Sigmoid colon (tissue), 7 donors: Measurements from ENCODE around the gene S100A14. TPM values are rescaled to one million over a fixed set of nuclear protein-coding genes. Genes with fewer than 3 reads are reported as not detected.
A peak's percentile ranks its signal among the peaks of the same experiment; 100 is the strongest.

Experiments
- DNase-seq: peaks from one replicate; pipeline ENCODE4 v3.0.0-alpha.2; 2019
- H3K27ac ChIP-seq, 4 donors: fragments of 200-600 bp; sonication (generic); one replicate each; pipeline ENCODE4 v1.5.1; 2016 to 2019; ENCODE audit warnings: mild to moderate bottlenecking in 1 of 4
- H3K27me3 ChIP-seq, 3 donors: fragments of 200-600 bp; sonication (generic); one replicate each; pipeline ENCODE4 v1.5.1; 2019; ENCODE audit warnings: mild to moderate bottlenecking in 1 of 3
- H3K36me3 ChIP-seq, 4 donors: fragments of 200-600 bp; sonication (generic); one replicate each; pipeline ENCODE4 v1.5.1; 2016 to 2019
- H3K4me1 ChIP-seq, 4 donors: fragments of 200-600 bp; sonication (generic); one replicate each; pipeline ENCODE4 v1.5.1; 2017 to 2019
- H3K4me3 ChIP-seq, 4 donors: fragments of 200-600 bp; sonication (generic); one replicate each; pipeline ENCODE4 v1.5.1; 2017 to 2019; ENCODE audit warnings: mild to moderate bottlenecking in 2 of 4, moderate library complexity in 1 of 4
- H3K9me3 ChIP-seq, 4 donors: fragments of 200-600 bp in 3 of 4; sonication (generic) in 3 of 4; one replicate each; pipeline versions ENCODE4 v1.5.1 to v1.6.1; 2013 to 2019
- EP300 ChIP-seq, 4 donors: sonication (generic); formaldehyde crosslinking; IDR thresholded peaks; one replicate each; pipeline ENCODE4 v1.6.1; 2017; ENCODE audit warnings: antibody characterized with exemption in 4 of 4
- POLR2A ChIP-seq, 2 donors: fragments of 450-650 bp; IDR thresholded peaks; one replicate each; pipeline ENCODE4 v1.6.1; 2016; ENCODE audit warnings: antibody characterized with exemption in 2 of 2, mild to moderate bottlenecking in 2 of 2, moderate library complexity in 2 of 2
- POLR2AphosphoS5 ChIP-seq, 4 donors: sonication (generic); formaldehyde crosslinking; IDR thresholded peaks; one replicate each; pipeline ENCODE4 v1.6.1; 2017; ENCODE audit warnings: antibody characterized with exemption in 4 of 4
- WGBS, 2 donors: extraction: QIAGEN DNeasy Blood & Tissue Kit; methylation state at CpG; one replicate each; pipeline ENCODE4 v1.1.7; 2013; 5-methylcytosine and 5-hydroxymethylcytosine counted together
- intact Hi-C: fragments of 100-400 bp; cut with DNase I; formaldehyde crosslinking; loops from one replicate; pipeline ENCODE4 v1.15.1; 2023
- polyA plus RNA-seq, 3 donors: library from polyadenylated mRNA; stranded (reverse); fragments of 200-250 nt; gene quantifications; one replicate each; pipeline ENCODE4 v1.2.3, GENCODE V29; 2013
- total RNA-seq, 4 donors: library from RNA; depleted of rRNA; stranded (reverse); fragments of >200 nt; gene quantifications; one replicate each; pipeline ENCODE4 v1.1.0, GENCODE V29; 2016
- TF ChIP-seq, protein P1 (sequence below), 4 experiments: fragments of 450-650 bp in 3 of 4; fragments of 200-600 bp in 1 of 4; IDR thresholded peaks; one replicate each; pipeline ENCODE4 v1.5.1; 2016 to 2019; ENCODE audit warnings: antibody characterized with exemption in 4 of 4, mild to moderate bottlenecking in 3 of 4, moderate library complexity in 2 of 4
- donor health status: healthy with polysubstance abuse.
- donor health status: Bipolar disorder and iron deficiency.
- donor health status: healthy.

S100A14 gene
- total and polyA plus RNA-seq, 7 donors: 0.82 to 1,144 (median 789) TPM; not detected in 2

DNA sequence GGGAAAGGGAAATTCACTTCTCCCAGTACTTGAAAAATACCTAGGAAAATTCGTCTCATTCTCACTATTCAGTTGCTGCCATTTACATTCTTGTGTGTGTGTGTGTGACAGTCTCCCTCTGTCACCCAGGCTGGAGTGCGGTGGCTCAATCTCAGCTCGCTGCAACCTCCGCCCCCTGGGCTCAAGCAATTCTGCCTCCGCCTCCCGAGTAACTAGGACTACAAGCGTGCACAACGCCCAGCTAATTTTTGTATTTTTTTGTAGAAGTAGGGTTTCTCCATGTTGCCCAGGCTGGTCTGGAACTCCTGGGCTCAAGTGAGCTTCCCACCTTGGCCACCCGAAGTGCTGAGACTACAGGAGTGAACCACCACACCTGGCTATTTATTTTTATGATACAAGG is 43.5 kb upstream of the S100A14 start:
- peak; percentile 55 for DNase-seq
- intact Hi-C loops: loop anchor here (2.0 to 5.0 kb wide), 2 partner anchors 25 to 87 kb away; partner anchors contain the start of gene CHTOP
- WGBS, 2 donors: 80 to 87% methylated on average over 9 of the region's 9 CpGs
- Histone ChIP-seq H3K36me3 (peaks cover 35 to 46% (median 36%) of the 10 kb centered on the region in 4 donors), H3K27ac (peak overlapping the region; percentile 92 to 94 (median 93)), H3K4me3 (peak overlapping the region in 3 of 4 donors; percentile 64 to 73 (median 70)), H3K9me3 (no peaks in the 10 kb centered on the region), H3K27me3 (no peaks in the 10 kb centered on the region), H3K4me1 (peaks cover 0 to 14% (median 11%) of the 10 kb centered on the region in 4 donors)
- TF ChIP-seq EP300 (IDR thresholded peaks at IDR 0.05) (no peak), POLR2AphosphoS5 (IDR thresholded peaks at IDR 0.05) (no peak), POLR2A (IDR thresholded peaks at IDR 0.05) (no peak)
- TF ChIP-seq, protein P1, sequence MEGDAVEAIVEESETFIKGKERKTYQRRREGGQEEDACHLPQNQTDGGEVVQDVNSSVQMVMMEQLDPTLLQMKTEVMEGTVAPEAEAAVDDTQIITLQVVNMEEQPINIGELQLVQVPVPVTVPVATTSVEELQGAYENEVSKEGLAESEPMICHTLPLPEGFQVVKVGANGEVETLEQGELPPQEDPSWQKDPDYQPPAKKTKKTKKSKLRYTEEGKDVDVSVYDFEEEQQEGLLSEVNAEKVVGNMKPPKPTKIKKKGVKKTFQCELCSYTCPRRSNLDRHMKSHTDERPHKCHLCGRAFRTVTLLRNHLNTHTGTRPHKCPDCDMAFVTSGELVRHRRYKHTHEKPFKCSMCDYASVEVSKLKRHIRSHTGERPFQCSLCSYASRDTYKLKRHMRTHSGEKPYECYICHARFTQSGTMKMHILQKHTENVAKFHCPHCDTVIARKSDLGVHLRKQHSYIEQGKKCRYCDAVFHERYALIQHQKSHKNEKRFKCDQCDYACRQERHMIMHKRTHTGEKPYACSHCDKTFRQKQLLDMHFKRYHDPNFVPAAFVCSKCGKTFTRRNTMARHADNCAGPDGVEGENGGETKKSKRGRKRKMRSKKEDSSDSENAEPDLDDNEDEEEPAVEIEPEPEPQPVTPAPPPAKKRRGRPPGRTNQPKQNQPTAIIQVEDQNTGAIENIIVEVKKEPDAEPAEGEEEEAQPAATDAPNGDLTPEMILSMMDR (IDR thresholded peaks at IDR 0.05): no peak

DNA sequence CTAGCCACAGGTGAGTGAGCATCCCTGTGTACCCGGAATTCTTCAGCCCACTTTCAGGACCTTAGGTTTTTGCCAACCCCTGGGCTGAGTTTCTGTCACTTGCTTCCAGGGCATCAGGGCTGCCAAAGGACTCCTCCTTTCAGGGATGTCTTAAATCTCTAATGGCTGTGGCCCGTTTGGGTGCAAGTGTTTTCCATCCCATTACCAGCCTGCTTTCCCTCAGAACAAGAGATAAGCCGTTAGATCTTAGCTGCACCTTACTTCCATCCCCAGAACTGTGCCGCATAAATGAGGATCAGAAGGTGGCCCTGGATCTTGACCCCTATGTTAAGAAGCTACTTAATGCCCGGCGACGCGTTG is 43.0 kb upstream of the S100A14 start:
- intact Hi-C loops: loop anchor here (2.0 to 5.0 kb wide), 2 partner anchors 24 to 87 kb away; partner anchors contain the start of gene CHTOP
- peaks cover 0 to 14% (median 11%) of the 10 kb centered on the region in 4 donors for H3K4me1 ChIP-seq
- no peaks in the 10 kb centered on the region for H3K9me3 ChIP-seq
- no peaks in the 10 kb centered on the region for H3K27me3 ChIP-seq
- WGBS, 2 donors: 23 to 41% methylated on average over 8 of the region's 8 CpGs
- H3K4me3 ChIP-seq: peak overlapping the region; percentile 58 to 73 (median 67)
- no peak for DNase-seq
- peak overlapping the region; percentile 92 to 94 (median 93) for H3K27ac ChIP-seq
- H3K36me3 ChIP-seq: peaks cover 30 to 41% (median 31%) of the 10 kb centered on the region in 4 donors
- TF ChIP-seq POLR2A (IDR thresholded peaks at IDR 0.05) (no peak), EP300 (IDR thresholded peaks at IDR 0.05) (no peak), POLR2AphosphoS5 (IDR thresholded peaks at IDR 0.05) (no peak)
- TF ChIP-seq, protein P1 (IDR thresholded peaks at IDR 0.05): no peak

DNA sequence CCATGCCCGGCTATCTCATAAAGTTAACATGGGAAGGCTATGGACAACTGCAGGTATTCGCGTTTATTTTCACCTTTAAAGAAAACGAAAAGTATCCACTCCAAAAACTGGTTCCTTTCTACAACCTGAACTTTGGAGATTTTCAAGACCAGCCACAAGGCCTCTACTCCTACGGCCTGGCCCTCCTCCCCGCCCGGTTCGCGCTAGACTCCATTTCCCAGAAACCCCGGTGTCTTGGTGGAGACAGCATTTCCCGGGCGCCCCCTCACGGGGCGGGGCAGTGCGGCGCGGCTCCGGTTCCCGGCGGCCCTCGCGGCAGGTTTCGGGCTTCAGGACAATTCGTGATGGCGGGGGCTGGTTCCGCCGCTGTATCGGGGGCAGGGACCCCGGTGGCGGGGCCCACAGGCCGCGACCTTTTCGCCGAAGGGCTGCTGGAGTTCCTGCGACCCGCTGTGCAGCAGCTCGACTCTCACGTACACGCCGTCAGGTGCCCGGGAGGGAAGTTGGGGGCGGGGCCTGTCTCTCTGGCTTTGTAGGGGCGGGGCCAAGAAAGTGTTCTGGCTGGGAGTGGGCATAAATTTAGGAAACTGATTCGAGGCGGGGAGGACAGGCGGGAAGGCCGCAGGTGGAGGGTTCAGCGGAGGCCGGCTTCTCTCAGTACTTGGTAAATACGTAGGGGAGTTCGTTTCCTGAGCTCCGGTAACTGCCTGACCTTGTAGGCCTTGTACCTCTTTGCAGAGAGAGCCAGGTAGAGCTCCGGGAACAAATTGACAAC is 42.5 kb upstream of the S100A14 start, which contains the start of gene SNAPIN:
SNAPIN (plus strand) TSS at position 304 of the 775 bp plus-strand sequence; CDS start at position 345, 41 bp downstream.
- no peaks in the 10 kb centered on the region for H3K27me3 ChIP-seq
- H3K4me3 ChIP-seq: peak within 1 kb of the TSS; percentile 58 to 73 (median 67)
- WGBS, 2 donors: 2% methylated on average over 53 of the region's 53 CpGs
- intact Hi-C loops: loop anchor here (2.0 to 5.0 kb wide), 2 partner anchors 24 to 86 kb away; partner anchors contain the start of gene CHTOP
- H3K9me3 ChIP-seq: no peaks in the 10 kb centered on the region
- TF ChIP-seq EP300 (IDR thresholded peaks at IDR 0.05) (peak in 1 of 4 donors; percentile 39), POLR2A (IDR thresholded peaks at IDR 0.05) (peak; percentile 51 to 53), POLR2AphosphoS5 (IDR thresholded peaks at IDR 0.05) (peak; percentile 66 to 86 (median 80))
- TF ChIP-seq, protein P1 (IDR thresholded peaks at IDR 0.05): peak in 1 of 4 experiments; percentile 16
- H3K27ac ChIP-seq: peak within 1 kb of the TSS; percentile 92 to 94 (median 93)
- H3K36me3 ChIP-seq: peaks cover 24 to 36% (median 25%) of the 10 kb centered on the region in 4 donors
- peak; percentile 96 for DNase-seq
- peaks cover 0 to 14% (median 11%) of the 10 kb centered on the region in 4 donors for H3K4me1 ChIP-seq

DNA sequence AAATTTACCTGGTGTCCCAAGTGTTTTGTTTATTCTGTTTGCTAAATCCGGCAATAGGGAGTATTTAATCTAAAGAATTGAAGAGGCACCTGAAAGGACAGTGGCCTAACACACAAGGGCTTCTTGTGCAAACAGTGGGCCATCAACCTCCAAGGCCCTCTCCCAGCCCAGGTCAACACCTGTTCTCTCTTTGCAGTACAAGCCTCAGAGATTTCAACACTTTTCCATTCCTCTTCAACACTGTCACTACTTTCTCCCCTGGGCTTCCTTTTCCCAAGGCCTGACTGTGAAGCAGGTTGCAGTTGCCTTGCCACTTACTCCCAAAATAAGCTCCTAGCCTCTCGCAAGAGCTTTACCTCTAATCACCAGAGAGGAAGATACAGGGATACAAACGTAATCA is 39.2 kb upstream of the S100A14 start:
- DNase-seq: peak; percentile 19

More for the DNA sequence above, 39.2 kb upstream of the S100A14 start:
- H3K27ac ChIP-seq: no peak overlapping the region
- intact Hi-C loops: loop anchor here (5.0 kb wide), 1 partner anchor 83 kb away; no protein-coding TSS in a partner anchor
- no peak overlapping the region for H3K4me3 ChIP-seq
- H3K4me1 ChIP-seq: peaks cover 0 to 14% (median 11%) of the 10 kb centered on the region in 4 donors
- peaks cover 0 to 3% (median 0%) of the 10 kb centered on the region in 4 donors for H3K36me3 ChIP-seq
- H3K27me3 ChIP-seq: no peaks in the 10 kb centered on the region
- WGBS, 2 donors: 89 to 90% methylated on average over 3 of the region's 3 CpGs
- TF ChIP-seq, protein P1 (IDR thresholded peaks at IDR 0.05): no peak
- TF ChIP-seq POLR2A (IDR thresholded peaks at IDR 0.05): no peak
- TF ChIP-seq EP300 (IDR thresholded peaks at IDR 0.05): no peak
- TF ChIP-seq POLR2AphosphoS5 (IDR thresholded peaks at IDR 0.05): no peak
- H3K9me3 ChIP-seq: no peaks in the 10 kb centered on the region
